GM18502 (cell line): ENCODE results near the gene TAX1BP1.
A peak's percentile ranks its signal among the peaks of the same experiment; 100 is the strongest.

Experiments
- ATAC-seq: cut with Tn5 transposase; IDR thresholded peaks from one replicate; pipeline ENCODE4 v1.9.1; 2021; ENCODE audit warnings: mild to moderate bottlenecking; ENCODE audit not compliant: unreplicated experiment, poor library complexity

TAX1BP1 gene

DNA sequence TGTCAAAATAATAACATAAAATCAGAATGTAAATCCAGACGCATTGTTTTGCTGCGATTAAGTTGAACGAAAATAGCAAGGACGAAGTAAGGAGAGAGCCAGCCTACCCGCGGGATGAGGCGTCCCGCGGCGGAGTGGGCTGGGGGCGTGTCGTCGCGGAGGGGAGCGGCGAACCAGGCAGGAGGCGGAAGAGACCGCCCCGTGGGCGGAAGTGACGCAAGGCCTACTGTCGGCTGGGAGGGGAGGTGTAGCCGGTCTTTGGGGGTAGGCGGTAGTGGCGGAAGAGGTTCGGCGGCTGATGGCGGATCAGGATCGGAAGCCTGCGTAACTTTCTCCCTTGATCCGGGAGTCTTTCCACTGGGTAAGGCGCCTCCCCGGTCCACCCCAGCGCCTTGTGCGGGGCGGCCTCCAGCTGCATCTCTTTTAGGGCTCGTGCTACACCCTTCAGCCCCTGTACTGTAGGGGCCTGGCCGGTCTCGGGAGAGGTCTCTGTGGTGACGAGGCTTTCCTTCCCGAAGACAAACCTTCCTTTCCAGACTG lies at the start of gene TAX1BP1:
Gene TAX1BP1 (plus strand): TSS at position 254 of the 540 bp plus-strand sequence. CDS start 8,363 bp downstream, outside the sequence.
- ATAC-seq, result peak; percentile 98

- ATAC-seq, result no peak
Measured at GRCh38 chr7:27690649-27691048, 49.3 kb upstream of the TAX1BP1 start.

- ATAC-seq, result no peak
Measured at GRCh38 chr7:27693794-27694193, 46.2 kb upstream of the TAX1BP1 start.

- ATAC-seq, result no peak
Measured at GRCh38 chr7:27695096-27695495, 44.9 kb upstream of the TAX1BP1 start.

DNA sequence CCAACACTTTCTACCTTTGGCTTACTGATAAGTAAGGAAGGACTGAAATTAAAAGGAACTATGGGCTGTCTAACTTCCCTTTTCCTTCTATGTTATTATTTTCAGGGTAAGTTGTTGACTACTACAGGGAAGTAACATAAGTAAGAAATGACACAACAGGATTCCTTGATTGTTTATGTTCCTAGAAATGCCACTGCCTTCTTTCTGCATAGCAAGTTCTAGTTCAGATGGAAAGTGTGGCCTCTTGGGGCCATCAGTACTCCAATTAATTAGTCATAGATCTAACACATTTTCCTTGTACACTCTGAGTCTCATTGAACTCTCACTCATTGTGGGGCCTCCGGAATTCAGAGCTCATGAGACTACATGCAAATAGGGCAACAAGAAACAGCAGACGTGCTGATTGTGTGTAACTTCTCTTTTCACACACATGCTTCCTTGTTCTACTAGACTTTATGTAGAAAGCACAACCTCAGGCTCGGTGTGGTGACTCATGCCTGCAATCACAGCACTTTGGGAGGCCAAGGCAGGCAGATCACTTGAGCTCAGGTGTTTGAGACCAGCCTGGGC lies 42.0 kb upstream of the TAX1BP1 start:
- ATAC-seq, result peak; percentile 91

DNA sequence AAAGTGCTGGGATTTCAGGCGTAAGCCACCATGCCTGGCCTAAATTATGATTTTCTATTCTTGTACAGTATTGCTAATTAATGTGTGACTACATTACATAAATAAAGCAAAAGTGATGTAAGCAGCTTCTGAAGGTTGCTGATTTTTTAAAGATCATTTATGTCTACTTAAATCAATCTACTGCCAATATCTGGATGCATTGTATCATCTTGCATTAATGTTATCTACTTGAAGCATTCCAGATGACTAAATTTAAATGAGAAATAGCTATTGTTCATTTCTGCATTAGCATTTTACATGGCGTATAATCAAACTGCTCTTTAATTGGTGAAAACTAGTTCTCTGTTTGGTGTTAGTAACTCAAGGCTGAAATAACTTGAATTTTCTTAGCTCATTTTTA lies 40.2 kb upstream of the TAX1BP1 start:
- ATAC-seq, result no peak

DNA sequence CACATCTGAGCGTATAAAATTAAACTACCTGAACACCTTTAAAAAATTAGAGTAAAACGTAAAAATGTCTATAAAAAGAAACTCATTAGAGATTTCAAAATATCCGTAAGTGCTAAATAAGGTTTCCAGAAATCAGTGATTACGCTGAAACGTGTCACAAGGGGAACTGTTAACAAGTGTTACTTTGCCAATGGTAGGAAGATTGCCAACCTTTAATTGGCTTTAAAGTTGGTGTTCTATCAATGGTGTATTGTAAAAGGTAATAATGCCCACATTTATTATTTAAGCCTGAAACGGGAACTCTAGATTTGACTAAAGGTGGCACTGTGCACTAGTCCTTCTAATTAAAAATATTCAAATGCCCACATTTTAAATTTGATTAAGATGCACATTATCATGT lies 39.5 kb upstream of the TAX1BP1 start:
- ATAC-seq, result no peak

DNA sequence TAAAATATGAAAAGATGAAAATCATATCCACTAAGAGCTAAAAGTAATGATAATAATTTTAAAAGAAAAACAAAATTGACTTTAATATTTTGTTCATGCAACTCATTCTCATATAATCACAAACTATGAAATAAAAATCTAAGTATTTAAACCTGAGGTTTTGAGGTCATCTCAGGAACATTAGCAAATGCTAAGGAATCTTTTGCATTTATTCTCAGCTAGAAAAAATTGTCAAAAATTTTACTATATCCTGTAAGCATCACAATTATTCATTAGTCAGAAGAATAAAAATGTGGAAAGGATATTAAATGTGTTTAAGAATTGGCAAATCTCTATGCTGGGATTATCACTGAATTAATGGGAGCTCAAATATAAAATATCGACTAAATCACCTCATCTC lies 36.8 kb upstream of the TAX1BP1 start:
- no peak for ATAC-seq

- ATAC-seq, result no peak
Measured at GRCh38 chr7:27704422-27705199, 35.4 kb upstream of the TAX1BP1 start.

DNA sequence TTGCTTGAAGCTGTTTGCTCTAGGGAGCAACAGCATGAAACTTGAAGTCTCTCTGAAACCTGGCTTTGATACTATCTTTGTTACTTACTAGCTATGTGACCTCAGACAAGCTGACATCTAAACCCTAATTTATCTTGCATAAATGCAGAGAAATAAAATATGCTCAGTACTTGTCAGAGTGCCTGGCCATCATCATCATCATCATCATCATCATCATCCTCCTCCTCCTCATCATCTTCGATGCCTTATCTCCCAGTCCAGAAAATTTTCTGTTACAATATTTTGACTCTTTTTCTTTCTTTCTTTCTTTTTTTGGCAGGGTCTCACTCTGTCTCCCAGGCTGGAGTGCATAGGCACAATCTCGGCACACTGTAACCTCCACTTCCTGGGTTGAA lies 34.8 kb upstream of the TAX1BP1 start:
- no peak for ATAC-seq

- no peak for ATAC-seq
Measured at GRCh38 chr7:27708485-27708884, 31.5 kb upstream of the TAX1BP1 start.

GRCh38 chr7:27709137-27710075 lies 30.6 kb upstream of the TAX1BP1 start:
- ATAC-seq, result no peak

GRCh38 chr7:27712217-27712616 lies 27.7 kb upstream of the TAX1BP1 start:
- ATAC-seq, result no peak

DNA sequence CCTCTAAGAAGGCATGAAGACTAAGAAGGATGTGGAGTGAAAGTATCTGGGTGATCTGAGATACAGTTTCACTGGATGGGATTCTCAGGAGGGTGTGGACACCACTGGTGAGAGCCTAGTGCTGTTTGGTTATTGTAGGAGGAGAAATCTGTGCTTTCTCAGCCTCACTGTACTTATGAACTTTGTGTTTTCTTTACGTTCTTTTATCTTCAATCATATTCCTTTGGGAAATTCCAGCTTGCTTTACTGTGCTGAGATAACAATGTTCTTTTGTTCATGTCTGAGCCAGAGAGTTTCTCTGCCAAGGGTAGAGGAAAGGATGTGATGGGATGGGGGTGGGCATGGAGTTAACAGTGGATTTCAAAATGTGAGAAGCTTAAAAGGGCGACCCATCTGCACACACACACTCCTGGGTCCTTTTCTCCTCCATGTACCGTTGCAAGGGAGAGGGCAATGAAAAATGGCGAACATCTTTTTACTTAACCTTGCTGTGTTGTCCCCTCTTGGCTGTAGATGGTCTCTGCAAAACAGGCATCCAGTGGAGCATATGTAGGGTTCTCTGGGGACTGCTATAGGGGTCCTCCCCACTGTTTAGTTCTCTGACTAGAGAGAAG lies 25.0 kb upstream of the TAX1BP1 start:
- ATAC-seq, result no peak

DNA sequence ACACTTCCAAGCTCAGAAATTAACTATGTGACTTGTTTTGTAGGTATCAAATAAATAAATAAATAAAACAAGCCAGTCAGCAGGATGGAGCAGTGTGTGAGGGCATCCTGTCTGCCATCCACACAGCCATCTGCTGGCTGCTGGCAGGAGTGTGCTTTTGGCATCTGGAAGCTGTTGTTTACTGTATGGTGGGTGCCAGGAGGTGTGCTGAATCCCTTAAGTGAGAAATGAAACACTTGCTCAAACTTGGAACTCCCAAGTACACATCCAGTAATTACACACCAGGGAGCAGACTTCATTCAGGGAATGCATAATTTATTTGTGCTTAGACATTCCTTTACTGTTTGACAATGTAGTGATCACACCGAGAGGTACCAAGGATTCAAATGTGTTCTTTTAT lies 16.9 kb upstream of the TAX1BP1 start:
- no peak for ATAC-seq

DNA sequence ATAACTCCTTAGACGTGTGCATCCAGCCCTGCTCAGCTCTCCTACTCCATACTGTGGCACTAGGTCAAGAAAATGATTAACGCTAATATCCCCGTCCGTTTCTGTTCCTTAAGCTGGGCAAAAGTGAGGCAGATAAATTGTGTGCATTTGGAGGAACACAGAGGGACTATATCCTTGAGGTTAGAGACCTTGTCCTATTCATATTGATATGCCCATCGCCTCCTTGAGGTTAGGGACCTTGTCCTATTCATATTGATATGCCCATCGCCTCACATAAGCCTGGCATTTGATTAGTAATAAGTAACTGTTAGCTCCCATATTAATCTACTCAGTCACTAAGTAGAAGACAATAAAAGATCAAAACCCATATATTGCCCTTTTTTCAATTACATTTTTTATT lies 12.9 kb upstream of the TAX1BP1 start:
- no peak for ATAC-seq

GRCh38 chr7:27730112-27730511 lies 9.8 kb upstream of the TAX1BP1 start:
- ATAC-seq, result no peak

DNA sequence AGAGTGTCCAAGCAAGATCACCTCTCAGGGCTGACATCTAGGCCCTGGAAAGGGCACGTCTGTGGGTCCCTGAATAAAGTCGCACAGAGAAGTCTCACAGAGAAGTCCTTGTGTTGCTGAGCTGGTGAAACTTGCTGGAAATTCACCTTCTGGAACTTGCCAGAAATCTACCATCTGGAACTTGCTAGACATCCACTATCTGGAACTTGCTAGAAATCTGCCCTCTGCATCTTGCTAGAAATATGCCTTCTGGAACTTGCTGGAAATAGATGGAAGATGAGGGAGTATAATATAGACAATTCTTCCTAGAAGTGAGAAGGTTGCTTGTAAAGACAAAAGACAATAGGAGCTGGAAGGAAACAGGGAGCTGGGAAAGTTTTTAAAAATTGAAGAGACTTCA lies 5.4 kb upstream of the TAX1BP1 start:
- ATAC-seq, result no peak

DNA sequence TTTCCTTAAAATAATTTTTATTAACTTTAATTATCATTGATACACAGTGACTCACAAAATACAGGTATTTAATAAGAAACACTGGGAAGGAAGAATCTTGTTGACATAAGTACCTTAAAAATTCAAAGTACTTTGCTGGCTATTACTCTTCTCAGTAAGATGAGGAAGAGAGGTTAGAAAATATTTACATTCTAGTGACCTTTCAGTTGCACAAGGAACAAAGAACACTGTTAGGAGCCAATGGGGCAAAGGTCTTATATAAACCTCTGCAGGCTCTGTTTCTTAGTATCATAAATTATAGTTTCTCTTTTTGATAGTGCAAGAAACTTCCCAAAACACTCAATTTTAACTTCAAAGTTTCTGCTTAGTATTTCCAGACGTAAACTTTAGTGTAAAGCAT lies 4.8 kb upstream of the TAX1BP1 start:
- ATAC-seq, result no peak

DNA sequence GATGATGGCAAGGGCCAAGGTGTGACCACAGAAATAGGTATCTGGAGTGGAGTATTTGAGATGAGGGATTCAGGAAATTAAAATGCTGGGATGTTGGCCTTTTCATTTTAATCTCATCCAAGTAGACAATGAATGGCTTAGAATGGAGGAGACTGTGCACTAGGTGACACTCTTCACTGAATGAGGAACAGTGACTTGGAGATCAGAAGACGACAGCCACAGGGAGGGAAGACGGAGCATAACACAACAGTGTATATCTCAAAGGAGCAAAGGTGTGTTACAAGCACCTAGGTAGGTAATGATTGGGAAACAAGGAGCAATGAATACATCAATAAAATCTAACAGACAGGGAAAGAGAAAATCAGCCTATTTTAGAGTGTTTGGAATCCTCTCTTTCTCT lies 4.1 kb upstream of the TAX1BP1 start:
- no peak for ATAC-seq
